NCI-H187 treated with DMSO at 0.1 percent for 48 hours (cell line): ENCODE measurements around the gene IL19.
A peak's percentile ranks its signal among the peaks of the same experiment; 100 is the strongest.
"Not testable (repeated sequence)": the region's sequence is repeated elsewhere in the genome, so short reads cannot be mapped to it uniquely, and the experiment has no call there.

ENCODE experiments used
- DNase-seq: peaks from one replicate; lab custom pipeline; 2025; lab: John Stamatoyannopoulos, UW

Gene IL19

DNA sequence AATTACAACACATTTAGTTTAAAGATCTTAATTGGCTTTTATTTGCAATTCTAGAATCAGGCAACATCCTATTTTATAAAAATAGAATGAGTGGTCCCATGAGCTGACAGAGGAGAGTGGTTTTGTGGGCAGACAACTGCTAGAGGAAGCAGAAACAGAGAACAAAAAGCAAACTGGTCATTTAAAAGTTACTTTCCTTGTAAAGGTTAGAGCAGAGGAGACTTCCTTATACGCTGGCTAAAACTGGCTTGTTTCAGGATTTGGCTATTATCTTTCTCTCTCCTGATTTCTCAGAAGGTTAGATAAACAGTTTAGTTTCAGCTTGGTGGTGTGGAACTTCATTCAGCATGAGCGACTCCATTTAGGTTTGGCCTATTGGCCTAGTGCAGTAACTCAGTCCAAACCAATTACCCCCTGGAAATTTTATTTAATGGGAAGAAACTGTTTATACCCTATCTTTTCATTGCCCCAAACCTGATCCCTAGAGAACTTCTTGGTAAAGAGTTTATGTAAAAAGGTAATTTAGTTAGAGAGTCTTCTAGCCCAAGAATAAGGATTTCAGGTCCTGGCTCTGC is 62.6 kb downstream of the IL19 start:
- no peak for DNase-seq

DNA sequence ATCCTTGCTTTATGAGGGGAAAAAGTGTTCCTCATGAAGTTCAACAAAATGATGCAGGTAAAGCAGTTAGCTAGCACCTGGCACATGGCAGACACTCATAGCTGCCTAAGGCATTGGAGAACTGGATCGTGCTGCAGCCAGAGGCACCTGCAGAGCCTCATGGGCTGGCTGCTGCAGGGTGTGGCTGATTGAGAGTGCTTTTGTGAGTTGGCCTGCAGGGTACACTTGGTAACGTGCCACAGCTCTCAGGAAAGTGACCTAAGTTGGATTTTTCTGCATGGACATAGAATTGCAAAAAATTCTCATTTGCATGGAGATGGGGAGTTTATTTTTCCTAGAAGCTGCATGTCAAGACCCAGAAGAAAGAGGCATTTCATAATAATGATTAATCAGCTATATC is 63.2 kb downstream of the IL19 start:
- DNase-seq = peak; percentile 74

- no peak for DNase-seq
Observed at GRCh38 chr1:206834217-206834616, 63.6 kb downstream of the IL19 start.

DNA sequence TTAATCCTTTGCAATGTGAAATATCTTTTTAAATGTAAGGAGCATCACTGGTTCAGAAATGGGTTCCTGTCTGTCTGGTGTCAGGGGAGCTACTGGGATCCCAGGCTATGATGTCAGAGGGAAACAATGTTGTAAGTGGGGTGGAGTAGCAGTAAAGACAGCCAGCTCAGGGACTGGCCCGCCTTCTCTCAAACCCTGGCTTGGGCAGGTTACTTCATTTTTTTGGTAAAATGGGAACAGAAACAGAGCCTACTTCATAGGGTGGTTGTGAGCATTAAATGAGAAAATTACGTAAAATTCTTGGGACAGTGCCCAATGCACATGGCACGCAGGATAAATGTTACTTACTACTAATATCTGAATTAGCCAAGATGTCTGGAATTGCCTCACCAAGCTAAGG is 64.1 kb downstream of the IL19 start:
- no peak for DNase-seq

DNA sequence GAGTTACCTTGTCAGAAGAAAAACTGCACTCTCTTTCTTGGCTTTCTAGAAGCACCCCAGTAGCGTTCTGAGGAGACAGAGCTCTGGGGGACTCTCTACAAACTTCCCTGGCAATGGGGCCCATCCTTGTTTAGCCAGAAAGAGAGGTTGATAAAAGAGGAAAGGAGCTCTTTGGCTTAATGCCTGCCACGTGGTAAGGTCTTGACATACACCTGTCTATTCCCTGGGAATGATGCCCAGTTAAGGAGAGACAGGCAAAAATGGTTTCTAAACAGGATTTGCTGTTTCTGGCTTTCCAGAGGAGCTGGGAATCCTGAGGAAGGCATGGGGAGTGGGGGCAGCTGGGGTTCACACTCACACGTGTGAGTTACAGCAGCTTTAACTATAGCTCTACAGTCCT is 64.6 kb downstream of the IL19 start:
- DNase-seq = no peak

- no peak for DNase-seq
Observed at GRCh38 chr1:206836111-206836510, 65.5 kb downstream of the IL19 start.

- no peak for DNase-seq
Observed at GRCh38 chr1:206839006-206839560, 68.5 kb downstream of the IL19 start.

- no peak for DNase-seq
Observed at GRCh38 chr1:206839857-206840256, 69.3 kb downstream of the IL19 start.

DNA sequence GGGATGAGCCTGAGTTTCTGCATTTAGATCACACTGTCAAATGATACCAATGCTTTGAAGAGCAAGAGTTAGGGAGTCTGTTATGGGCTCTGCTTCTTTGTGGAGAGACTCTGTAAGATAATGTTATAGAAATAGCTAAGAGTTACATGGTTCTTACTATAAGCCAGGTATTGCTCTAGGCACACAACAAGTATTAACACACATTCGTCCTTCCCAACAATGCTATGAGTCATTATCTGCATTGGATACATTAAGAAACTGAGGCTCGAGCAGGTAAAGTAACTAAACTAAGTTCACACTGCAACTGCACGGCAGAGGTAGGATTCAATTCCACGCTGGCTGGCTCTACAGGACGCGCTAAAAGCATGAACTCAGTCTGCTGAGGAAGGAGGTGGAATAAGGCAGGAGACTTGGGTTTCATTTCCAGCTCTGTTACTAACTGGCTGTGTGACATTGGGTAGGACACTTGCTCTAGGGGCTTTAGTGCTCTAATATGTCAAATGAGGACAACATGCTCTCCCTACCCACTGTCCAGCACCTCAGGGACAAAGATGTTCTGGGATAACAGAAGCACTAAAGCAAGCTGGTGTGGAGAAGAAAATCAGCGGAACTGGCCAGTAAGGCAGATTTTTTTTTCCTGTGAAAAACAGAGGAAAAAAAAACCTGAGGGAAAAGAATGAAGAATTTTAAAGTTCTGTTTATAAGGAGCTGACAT is 71.2 kb downstream of the IL19 start:
- no peak for DNase-seq

- DNase-seq = no peak
Observed at GRCh38 chr1:206842854-206843253, 72.3 kb downstream of the IL19 start.

DNA sequence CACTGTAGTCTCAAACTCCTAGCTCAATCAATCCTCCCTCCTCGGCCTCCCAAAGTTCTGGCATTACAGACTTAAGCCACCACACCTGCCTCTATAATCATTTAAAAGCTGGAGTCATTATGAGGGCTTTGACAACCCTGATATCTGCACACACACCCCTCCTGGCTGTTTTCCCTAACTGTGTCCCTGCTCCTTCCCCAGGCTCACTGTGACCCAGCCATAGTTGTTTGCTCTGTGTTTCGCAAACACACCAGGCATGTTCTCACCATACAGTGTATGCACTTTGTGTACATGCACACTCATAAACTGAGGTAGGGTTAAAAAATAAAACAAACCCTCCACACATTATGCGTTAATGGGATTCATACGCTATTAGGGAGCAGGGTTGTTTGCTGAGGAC is 73.1 kb downstream of the IL19 start:
- no peak for DNase-seq

DNA sequence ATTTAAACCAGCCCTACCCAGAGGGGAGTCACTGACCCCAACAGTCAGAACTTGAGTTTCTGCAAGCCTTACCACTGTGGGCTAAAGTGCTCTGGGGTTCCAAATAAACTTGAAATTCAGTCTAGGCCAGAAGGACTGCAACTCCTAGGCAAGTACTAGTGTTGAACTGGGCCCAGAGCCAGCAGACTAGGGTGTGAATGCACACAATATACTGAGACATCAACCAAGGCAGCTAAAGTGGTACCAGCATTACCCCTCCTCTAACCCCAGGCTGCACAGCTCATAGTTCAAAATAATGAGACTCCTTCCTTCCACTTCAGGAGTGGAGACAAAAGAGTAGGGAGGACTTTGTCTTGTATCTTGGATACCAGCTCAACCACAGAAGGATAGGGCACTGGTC is 75.9 kb downstream of the IL19 start:
- no peak for DNase-seq

GRCh38 chr1:206847337-206847834 is 76.8 kb downstream of the IL19 start:
- DNase-seq = no peak

DNA sequence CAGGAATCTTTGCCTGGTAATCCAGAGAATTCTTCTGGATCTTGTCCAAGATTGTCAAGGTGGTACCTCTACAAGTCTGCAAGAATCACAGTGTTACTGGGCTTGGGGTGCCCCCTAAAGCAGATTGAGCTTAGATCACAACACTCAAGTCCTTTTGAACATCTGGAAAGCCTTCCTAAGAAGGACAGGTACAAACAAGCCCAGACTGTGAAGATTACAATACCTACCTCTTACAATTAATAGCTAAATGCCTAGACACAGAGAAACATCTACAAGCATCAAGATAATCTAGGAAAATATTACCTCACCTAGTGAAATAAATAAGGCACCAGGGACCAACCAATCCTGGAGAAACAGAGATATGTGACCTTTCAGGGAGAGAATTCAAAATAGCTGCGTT is 77.4 kb downstream of the IL19 start:
- DNase-seq = no peak

GRCh38 chr1:206850401-206850800 is 79.8 kb downstream of the IL19 start:
- no peak for DNase-seq

- DNase-seq = no peak
Observed at GRCh38 chr1:206851341-206852010, 80.9 kb downstream of the IL19 start.

DNA sequence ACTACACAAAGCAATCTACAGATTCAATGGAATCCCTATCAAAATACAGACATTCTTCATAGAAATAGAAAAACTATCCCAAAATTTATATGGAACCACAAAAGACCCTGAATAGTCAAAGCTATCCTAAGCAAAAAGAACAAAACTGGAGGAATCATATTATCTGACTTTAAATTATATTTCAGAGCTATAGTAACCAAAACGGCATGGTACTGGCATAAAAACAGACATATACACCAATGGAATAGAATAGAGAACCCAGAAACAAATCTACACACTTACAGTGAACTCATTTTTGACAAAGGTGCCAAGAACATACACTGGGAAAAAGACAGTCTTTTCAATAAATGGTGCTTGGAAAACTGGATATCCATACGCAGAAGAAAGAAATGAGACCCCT is 82.1 kb downstream of the IL19 start:
- DNase-seq = not testable (repeated sequence)

DNA sequence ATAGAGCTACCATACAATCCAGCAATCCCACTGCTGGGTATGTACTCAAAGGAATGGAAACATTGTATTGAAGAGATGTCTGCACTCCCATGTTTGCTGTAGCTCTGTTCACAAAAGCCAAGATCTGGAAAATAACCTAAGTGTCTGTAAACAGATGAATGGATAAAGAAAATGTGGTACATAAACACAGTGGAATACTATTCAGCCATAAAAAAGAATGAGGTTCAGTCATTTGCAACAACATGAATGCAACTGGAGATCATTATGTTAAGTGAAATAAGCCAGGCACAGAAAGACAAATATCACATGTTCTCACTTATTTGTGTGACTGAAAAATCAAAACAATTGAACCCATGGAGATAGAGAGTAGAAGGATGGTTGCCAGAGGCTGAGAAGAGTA is 83.1 kb downstream of the IL19 start:
- DNase-seq = not testable (repeated sequence)

DNA sequence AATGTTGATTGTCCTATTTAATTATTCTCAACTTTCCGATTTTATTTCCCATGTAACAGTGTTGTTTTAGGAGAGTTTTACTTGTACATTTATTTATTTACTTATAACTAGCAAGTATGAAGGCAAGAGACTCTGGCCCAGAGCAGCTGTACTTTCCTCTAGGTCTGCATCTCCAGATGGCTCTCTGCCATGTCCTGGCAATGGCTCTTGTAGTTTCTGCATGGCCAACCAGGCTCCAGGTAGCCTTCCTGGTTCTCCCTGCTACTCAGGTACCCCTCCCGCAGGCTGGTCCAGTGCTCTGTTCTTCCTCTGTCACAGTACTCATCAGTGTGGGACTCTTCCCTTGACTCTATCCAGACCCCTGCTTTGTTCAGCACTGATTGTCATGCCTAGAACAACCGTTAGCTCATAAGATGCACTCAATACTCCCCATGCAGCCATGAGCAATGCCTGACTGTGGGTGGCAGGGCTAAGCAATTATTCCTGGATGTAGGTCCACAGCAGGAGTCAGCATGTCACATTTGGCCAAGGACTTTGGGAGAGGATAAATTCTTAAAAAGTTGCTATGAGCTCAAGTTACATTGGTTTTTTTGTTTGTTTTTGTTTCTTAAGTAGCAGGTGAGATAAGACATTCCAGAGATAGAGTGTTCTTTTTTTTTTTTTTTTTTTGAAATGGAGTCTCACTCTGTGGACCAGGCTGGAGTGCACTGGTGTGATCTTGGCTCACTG is 84.0 kb downstream of the IL19 start:
- no peak for DNase-seq

GRCh38 chr1:206855859-206856258 is 85.3 kb downstream of the IL19 start:
- no peak for DNase-seq

- DNase-seq = no peak
Observed at GRCh38 chr1:206856674-206857464, 86.3 kb downstream of the IL19 start.
